ENCODE measurements around the gene TMEM238L.

DNA sequence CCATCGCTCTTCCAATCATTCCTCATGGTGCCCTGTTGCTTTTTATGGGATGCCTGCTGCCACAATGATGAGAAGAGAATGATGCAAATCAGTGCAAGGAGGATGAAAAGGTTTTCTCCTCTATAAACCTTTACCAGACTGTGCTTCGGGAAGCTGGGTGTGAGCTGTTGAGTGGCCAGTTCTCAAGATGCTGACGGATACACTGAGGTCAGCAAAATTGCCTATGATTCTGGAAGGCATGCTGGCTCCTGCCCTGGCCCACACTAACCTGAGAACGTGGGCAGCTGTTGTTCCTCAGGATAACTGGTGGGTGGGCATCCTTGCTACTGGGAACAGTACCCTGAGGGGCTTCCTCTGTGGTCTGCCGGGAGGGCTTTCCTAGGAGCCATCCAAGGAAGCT, 34.8 kb upstream of the TMEM238L start:
- no peak for TF ChIP-seq POLR2A (IDR thresholded peaks at IDR 0.05)
- TF ChIP-seq, protein P1, sequence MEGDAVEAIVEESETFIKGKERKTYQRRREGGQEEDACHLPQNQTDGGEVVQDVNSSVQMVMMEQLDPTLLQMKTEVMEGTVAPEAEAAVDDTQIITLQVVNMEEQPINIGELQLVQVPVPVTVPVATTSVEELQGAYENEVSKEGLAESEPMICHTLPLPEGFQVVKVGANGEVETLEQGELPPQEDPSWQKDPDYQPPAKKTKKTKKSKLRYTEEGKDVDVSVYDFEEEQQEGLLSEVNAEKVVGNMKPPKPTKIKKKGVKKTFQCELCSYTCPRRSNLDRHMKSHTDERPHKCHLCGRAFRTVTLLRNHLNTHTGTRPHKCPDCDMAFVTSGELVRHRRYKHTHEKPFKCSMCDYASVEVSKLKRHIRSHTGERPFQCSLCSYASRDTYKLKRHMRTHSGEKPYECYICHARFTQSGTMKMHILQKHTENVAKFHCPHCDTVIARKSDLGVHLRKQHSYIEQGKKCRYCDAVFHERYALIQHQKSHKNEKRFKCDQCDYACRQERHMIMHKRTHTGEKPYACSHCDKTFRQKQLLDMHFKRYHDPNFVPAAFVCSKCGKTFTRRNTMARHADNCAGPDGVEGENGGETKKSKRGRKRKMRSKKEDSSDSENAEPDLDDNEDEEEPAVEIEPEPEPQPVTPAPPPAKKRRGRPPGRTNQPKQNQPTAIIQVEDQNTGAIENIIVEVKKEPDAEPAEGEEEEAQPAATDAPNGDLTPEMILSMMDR (IDR thresholded peaks at IDR 0.05), result no peak
